GM18526 (cell line): ENCODE measurements around the gene FOXO6.

ENCODE experiments used
- POLR2A ChIP-seq: IDR thresholded peaks from 3 replicates; pipeline ENCODE4 v1.6.1; 2011; ENCODE audit not compliant: insufficient read length; ENCODE audit errors: extremely low read depth

FOXO6 gene

GRCh38 chr1:41358131-41359021, 2.9 kb upstream of the FOXO6 start:
- no peak for TF ChIP-seq POLR2A

- TF ChIP-seq POLR2A: no peak
Measured at GRCh38 chr1:41359211-41360073, 1.8 kb upstream of the FOXO6 start.

- TF ChIP-seq POLR2A: no peak
Measured at GRCh38 chr1:41360074-41360785, 1.0 kb upstream of the FOXO6 start.

GRCh38 chr1:41361495-41362356, 492 bp downstream of the FOXO6 start:
- TF ChIP-seq POLR2A: no peak

- no peak for TF ChIP-seq POLR2A
Measured at GRCh38 chr1:41362357-41362721, 1.1 kb downstream of the FOXO6 start.

GRCh38 chr1:41362749-41363590, 1.7 kb downstream of the FOXO6 start:
- no peak for TF ChIP-seq POLR2A

GRCh38 chr1:41363591-41364320, 2.5 kb downstream of the FOXO6 start:
- no peak for TF ChIP-seq POLR2A

- no peak for TF ChIP-seq POLR2A
Measured at GRCh38 chr1:41364442-41365319, 3.4 kb downstream of the FOXO6 start.

GRCh38 chr1:41365320-41365633, 4.0 kb downstream of the FOXO6 start:
- no peak for TF ChIP-seq POLR2A

- no peak for TF ChIP-seq POLR2A
Measured at GRCh38 chr1:41365772-41366454, 4.7 kb downstream of the FOXO6 start.

- no peak for TF ChIP-seq POLR2A
Measured at GRCh38 chr1:41366455-41367287, 5.4 kb downstream of the FOXO6 start.

- TF ChIP-seq POLR2A: no peak
Measured at GRCh38 chr1:41367288-41367642, 6.0 kb downstream of the FOXO6 start.
